Mucosa of rectum (tissue), 2 donors: ENCODE measurements around the gene E2F3.

ENCODE experiments used
- H3K27ac ChIP-seq, 2 donors: one replicate each; pipeline ENCODE4 v1.7.0; 2013; ENCODE audit warnings: inconsistent platforms in 2 of 2, low read depth in 2 of 2, low read length in 2 of 2
- H3K27me3 ChIP-seq, 2 donors: one replicate each; pipeline ENCODE4 v1.7.0; 2013; ENCODE audit warnings: low read length in 2 of 2; ENCODE audit not compliant: control insufficient read depth in 2 of 2, insufficient read depth in 2 of 2
- H3K36me3 ChIP-seq, 2 donors: one replicate each; pipeline ENCODE4 v1.7.0; 2013; ENCODE audit warnings: low read length in 2 of 2; ENCODE audit not compliant: control insufficient read depth in 2 of 2, insufficient read depth in 2 of 2
- H3K4me1 ChIP-seq, 2 donors: one replicate each; pipeline ENCODE4 v1.7.0; 2013; ENCODE audit warnings: low read length in 2 of 2, mild to moderate bottlenecking in 1 of 2; ENCODE audit not compliant: control insufficient read depth in 2 of 2, insufficient read depth in 2 of 2
- H3K4me3 ChIP-seq, 2 donors: one replicate each; pipeline ENCODE4 v1.7.0; 2013; ENCODE audit warnings: low read length in 2 of 2
- H3K9ac ChIP-seq, 2 donors: one replicate each; pipeline ENCODE4 v1.7.0; 2013; ENCODE audit warnings: low read length in 2 of 2, low read depth in 1 of 2, mild to moderate bottlenecking in 1 of 2
- H3K9me3 ChIP-seq, 2 donors: one replicate each; pipeline ENCODE4 v1.7.0; 2013; ENCODE audit warnings: low read length in 2 of 2; ENCODE audit not compliant: control insufficient read depth in 2 of 2
- donor health status: healthy.
- donor health status: Normal muscosa, but diverticular disease.

The E2F3 gene

DNA sequence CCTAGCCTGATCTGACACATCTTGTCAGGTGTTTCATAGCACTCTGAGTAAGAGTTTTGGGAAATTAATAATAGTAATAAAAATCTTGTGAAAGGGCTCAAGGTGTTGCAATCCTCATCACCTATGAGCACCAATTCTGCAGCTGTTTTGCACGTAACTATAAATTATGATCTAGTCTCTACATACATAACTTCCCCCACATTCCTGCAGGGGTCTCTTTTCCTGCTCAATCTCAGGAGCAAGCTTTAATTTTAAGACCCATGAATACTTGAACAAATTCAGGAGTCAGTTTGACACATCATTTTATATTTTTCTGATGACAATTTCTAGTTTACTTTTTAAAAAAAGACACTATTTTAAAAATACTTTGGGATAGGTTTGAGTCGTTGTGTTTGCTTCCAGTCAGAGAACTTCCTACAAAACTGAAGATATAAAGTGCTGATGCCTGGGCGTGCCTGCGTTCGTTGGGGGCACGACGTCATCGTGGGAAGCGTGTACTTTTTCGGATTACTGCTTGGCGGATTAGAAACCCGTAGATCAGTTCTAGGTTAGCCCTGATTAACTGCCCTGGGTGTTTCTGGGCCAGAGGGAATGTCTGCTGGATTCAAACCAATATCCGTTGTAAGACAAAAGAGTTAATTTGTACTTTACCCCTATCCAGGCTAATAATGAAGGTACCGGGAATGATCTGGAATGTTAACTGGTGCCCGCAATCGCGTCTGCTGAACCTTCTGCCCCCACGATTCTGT is 1.0 kb upstream of the E2F3 start:
- Histone ChIP-seq H3K9me3 (no peaks in the 10 kb centered on the region), H3K4me3 (peak overlapping the region; percentile 81 to 88), H3K27ac (peak overlapping the region; percentile 69 to 81), H3K9ac (peak overlapping the region; percentile 69 to 78), H3K27me3 (no peaks in the 10 kb centered on the region), H3K36me3 (no peaks in the 10 kb centered on the region), H3K4me1 (peaks cover 0 to 12% of the 10 kb centered on the region in 2 donors)

DNA sequence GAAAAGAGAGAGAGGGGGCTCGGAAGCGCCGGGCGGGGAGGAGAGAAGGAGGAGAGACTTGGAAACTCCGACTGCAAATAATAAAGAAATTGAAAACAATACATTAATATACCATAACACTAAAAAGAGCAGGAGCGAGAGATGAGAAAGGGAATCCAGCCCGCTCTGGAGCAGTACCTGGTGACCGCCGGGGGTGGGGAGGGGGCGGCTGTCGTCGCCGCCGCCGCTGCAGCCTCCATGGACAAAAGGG is 338 bp downstream of the E2F3 start:
- H3K27ac ChIP-seq, result peak overlapping the region; percentile 81 to 86
- peaks cover 0 to 12% of the 10 kb centered on the region in 2 donors for H3K4me1 ChIP-seq

DNA sequence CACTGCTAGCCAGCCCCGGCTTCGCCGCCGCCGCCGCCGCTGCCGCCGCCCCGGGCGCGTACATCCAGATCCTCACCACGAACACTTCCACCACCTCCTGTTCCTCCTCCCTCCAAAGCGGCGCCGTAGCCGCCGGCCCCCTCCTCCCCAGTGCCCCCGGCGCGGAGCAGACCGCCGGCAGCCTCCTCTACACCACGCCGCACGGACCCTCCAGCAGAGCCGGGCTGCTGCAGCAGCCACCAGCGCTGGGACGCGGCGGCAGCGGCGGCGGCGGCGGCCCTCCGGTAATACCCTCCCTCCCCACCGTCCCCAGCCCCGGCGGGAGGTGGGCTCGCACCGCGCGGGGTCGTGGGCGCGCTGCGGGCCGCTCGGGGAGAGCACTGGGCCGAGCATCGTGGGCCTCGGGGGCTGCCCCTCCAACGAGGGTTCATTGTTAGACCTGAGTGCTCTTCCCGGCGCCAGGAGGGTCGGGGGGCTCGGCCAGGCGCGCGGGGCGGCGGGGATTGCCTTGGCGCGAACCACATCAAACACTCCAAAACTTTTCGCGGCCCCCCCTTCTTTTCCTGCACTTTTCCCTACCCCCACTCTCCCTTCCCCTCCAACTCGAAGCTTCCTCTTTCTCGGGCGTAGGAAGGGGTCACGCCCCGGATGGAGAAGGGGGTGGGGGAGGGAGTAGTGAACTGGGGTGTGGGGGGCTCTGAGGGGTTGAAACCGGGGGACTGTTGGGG is 827 bp downstream of the E2F3 start:
- H3K36me3 ChIP-seq, result no peaks in the 10 kb centered on the region
- peak overlapping the region; percentile 72 to 78 for H3K4me3 ChIP-seq
- peaks cover 0 to 12% of the 10 kb centered on the region in 2 donors for H3K4me1 ChIP-seq
- no peaks in the 10 kb centered on the region for H3K27me3 ChIP-seq
- peak overlapping the region; percentile 56 to 83 for H3K9ac ChIP-seq
- H3K27ac ChIP-seq, result peak overlapping the region; percentile 81 to 86
- H3K9me3 ChIP-seq, result no peaks in the 10 kb centered on the region

More for the DNA sequence above, 338 bp downstream of the E2F3 start:
- peak overlapping the region; percentile 56 to 83 for H3K9ac ChIP-seq
- H3K27me3 ChIP-seq, result no peaks in the 10 kb centered on the region
- no peaks in the 10 kb centered on the region for H3K36me3 ChIP-seq
- H3K9me3 ChIP-seq, result no peaks in the 10 kb centered on the region
- H3K4me3 ChIP-seq, result peak overlapping the region; percentile 72 to 78

DNA sequence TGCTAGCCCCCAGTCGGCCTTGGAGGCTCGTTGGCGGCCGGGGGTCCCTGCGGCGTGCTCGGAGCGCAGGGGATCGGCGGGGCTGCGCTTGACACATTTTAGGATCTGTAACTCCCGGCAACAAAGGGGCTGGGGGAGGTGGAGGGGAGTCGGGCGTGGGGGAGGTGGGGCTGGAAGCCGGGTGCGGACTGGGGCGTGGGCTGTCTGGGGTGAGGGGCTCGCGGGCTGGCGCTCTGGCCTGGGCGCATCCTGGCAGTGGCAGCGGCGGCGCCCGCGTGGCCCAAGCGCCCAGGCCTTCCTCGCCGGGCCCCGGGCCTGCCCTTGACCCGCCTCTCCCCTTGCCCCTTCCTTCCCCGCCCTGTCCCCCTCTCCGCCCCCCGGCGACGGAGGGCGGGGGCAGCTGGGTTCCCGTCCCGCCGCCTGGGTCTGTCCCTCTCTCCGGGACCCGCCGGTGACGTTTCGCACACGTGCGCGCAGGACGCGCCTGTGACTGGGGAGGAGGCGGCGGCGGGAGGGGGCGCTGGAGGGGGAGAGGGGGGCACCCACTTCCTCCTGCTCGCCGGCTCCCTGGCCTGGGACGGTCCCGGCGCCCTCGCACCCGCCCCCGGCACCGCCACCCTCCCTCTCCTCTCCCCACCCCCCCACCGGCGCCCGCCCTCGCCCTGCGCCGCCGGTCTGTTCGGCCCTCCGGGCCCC is 1.5 kb downstream of the E2F3 start:
- H3K4me1 ChIP-seq, result peaks cover 0 to 12% of the 10 kb centered on the region in 2 donors
- H3K4me3 ChIP-seq, result peak overlapping the region; percentile 72 to 78
- peak overlapping the region; percentile 81 to 86 for H3K27ac ChIP-seq
- no peaks in the 10 kb centered on the region for H3K27me3 ChIP-seq
- H3K36me3 ChIP-seq, result no peaks in the 10 kb centered on the region
- no peaks in the 10 kb centered on the region for H3K9me3 ChIP-seq
- H3K9ac ChIP-seq, result peak overlapping the region in 1 of 2 donors; percentile 83

DNA sequence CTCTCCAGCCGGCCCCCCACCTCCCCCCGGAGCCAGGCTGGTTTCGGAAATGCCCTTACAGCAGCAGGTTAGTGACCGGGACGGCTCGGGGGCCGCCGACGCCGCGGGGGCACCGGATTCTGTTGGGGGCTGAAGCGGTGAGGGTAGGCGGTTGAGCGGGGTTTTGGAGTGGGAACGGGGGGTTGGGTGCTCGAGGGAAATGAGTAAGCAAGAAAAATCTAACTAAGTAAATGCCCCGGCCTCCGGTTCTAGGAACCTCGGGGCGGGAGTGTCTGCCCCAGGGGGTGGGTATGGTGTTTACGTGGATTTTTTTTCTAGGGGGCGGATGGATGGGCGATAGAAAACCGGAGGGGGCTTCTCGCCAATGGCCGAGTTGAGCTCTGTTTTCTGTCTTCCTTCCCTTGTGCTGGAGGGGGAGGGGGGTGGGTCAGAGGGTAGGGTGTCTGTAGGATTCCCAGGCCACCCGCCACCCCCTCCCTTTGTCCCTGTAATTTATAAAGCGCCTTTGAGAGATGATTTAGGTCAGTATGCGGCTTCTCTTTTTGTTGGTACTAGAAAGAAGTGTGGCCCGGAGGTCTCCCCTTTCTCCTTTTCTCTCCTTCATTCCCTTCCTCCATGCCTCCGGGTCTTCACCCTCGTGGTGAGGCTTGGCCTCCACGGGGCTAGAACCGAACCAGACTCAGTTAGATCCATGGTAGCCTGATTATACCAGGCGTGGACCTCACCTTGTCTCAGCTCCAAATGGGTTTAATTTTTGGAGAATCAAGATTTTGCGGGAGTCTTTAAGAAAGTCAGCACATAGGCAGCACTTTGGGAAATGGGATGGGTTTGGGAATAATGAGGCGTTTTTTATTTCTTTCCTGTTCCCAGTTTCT is 2.3 kb downstream of the E2F3 start:
- no peaks in the 10 kb centered on the region for H3K9me3 ChIP-seq
- no peaks in the 10 kb centered on the region for H3K36me3 ChIP-seq
- peak overlapping the region; percentile 65 to 74 for H3K9ac ChIP-seq
- no peaks in the 10 kb centered on the region for H3K27me3 ChIP-seq
- H3K27ac ChIP-seq, result peak overlapping the region; percentile 81 to 86
- peaks cover 0 to 12% of the 10 kb centered on the region in 2 donors for H3K4me1 ChIP-seq
- peak overlapping the region; percentile 70 to 72 for H3K4me3 ChIP-seq

DNA sequence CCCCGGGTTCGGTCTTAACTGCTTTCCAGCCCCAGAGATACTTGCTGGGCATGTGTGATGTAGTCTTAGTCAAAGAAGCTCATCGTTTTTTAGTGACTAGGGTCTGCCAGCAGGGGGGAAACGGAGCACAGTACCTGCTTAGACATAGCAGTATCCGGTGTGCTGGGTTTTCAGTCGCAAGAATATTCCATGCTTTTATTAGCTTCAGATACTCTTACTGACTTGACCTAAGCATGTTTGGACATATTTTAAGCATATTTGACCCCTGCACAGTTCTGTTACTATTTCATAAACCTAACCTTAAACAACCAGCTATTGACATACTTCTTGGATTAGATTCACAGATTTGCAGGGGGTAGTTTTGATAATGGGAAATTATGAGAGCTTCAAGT is 3.0 kb downstream of the E2F3 start:
- Histone ChIP-seq H3K9me3 (no peaks in the 10 kb centered on the region), H3K9ac (peak overlapping the region; percentile 35 to 74), H3K4me1 (peaks cover 0 to 12% of the 10 kb centered on the region in 2 donors), H3K27ac (peak overlapping the region; percentile 81 to 86), H3K36me3 (no peaks in the 10 kb centered on the region), H3K4me3 (peak overlapping the region; percentile 70 to 72), H3K27me3 (no peaks in the 10 kb centered on the region)

DNA sequence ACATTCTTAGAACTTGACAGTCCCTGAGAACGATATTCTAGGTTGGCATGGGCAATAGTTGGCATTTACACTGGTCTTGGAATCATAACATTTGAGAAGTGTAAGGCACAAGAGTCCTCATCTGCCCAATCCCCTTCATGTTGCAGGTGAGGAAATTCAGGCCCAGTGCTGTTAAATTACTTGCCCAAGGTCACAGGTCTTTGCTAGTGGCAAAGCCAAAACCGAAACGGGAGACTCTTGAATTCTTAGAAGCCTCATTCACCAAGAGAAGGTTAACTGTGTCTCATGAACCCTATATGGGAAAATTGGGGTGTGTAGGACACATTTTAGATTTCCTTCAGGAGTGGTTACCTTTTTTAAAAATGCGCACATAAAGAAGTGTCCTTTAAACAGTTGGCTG is 7.2 kb downstream of the E2F3 start:
- Histone ChIP-seq H3K9me3 (no peaks in the 10 kb centered on the region), H3K4me3 (no peak overlapping the region), H3K27me3 (no peaks in the 10 kb centered on the region), H3K36me3 (no peaks in the 10 kb centered on the region), H3K9ac (no peak overlapping the region), H3K27ac (no peak overlapping the region), H3K4me1 (peaks cover 0 to 4% of the 10 kb centered on the region in 2 donors)

DNA sequence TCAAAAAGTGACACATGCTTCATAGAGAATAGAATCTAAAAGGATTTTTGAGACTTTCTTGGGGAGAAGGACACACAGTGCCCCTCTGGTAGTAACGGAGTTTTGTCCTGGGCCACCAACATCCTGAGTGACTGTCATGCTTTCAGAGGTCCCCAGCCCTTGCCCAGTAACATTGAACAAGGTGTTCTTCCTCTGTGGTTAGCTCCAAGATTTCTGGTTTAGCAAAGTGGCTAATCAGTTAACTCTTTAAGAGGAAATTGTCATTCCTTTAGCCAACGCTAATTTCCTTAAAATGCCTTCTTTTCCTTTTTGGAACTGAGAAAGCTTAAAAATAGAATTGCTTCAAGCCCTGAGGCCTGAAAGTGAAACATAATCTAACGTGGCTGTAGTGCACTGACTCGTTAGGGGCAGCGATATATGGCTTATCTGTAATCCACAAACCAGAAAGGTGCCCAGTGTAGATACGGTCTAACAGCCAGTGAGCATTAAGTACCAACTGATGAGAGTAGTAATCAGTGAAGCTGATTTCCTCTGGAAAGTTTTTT is 7.8 kb downstream of the E2F3 start:
- Histone ChIP-seq H3K36me3 (no peaks in the 10 kb centered on the region), H3K9me3 (no peaks in the 10 kb centered on the region), H3K27me3 (no peaks in the 10 kb centered on the region), H3K27ac (peak overlapping the region; percentile 5 to 25), H3K4me1 (peaks cover 2 to 3% of the 10 kb centered on the region in 2 donors), H3K9ac (no peak overlapping the region), H3K4me3 (peak overlapping the region in 1 of 2 donors; percentile 26)

DNA sequence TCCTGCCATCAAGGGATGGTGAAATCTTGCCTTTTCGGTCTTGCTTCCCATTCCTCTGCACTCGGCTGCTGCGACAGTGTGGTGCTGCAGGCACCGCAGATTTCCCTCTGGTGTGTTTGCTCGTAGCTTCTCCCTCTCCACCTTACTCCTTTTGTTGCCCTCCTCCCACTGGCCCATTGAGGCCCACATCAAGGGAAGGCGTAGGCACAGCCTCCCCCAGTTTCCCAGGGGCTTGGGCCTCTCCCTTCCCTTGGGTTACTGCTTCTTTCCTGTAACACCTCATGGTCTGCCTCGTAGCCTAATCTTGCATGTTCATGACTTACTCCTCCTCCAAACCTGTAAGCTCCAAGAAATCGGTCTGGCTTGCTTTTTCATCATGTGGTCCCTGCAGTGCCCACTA is 9.9 kb downstream of the E2F3 start:
- H3K27ac ChIP-seq, result no peak overlapping the region
- H3K36me3 ChIP-seq, result no peaks in the 10 kb centered on the region
- no peak overlapping the region for H3K9ac ChIP-seq
- H3K9me3 ChIP-seq, result no peaks in the 10 kb centered on the region
- H3K4me3 ChIP-seq, result no peak overlapping the region
- H3K4me1 ChIP-seq, result peaks cover 13% of the 10 kb centered on the region in 2 donors
- H3K27me3 ChIP-seq, result no peaks in the 10 kb centered on the region
